ENCODE measurements around the gene IPPK. TPM values are rescaled to one million over a fixed set of nuclear protein-coding genes. Genes with fewer than 3 reads are reported as not detected.

Gene IPPK
- total RNA-seq, 1 donor from 2014 or later = 10.0 TPM

GRCh38 chr9:92712767-92713166 lies 42.8 kb upstream of the IPPK start:
- no peak for TF ChIP-seq CTCF (IDR thresholded peaks at IDR 0.05; ENCODE audit: unreplicated experiment)
- Mint-ChIP-seq H3K4me3 (no peak overlapping the region), H3K4me1 (no peaks in the 10 kb centered on the region), H3K27me3 (ENCODE audit: low read depth) (no peaks in the 10 kb centered on the region), H3K36me3 (peaks cover 21% of the 10 kb centered on the region), H3K27ac (no peak overlapping the region), H3K9me3 (no peaks in the 10 kb centered on the region)
- DNase-seq (ENCODE audit: low spot score in 2 of 2, unreplicated experiment in 2 of 2) = no peak

GRCh38 chr9:92711844-92712243 lies 41.9 kb upstream of the IPPK start:
- Mint-ChIP-seq H3K9me3 (no peaks in the 10 kb centered on the region), H3K4me3 (no peak overlapping the region), H3K36me3 (peaks cover 21% of the 10 kb centered on the region), H3K4me1 (no peaks in the 10 kb centered on the region), H3K27me3 (ENCODE audit: low read depth) (no peaks in the 10 kb centered on the region), H3K27ac (no peak overlapping the region)
- no peak for DNase-seq (ENCODE audit: low spot score in 2 of 2, unreplicated experiment in 2 of 2)
- TF ChIP-seq CTCF (IDR thresholded peaks at IDR 0.05; ENCODE audit: unreplicated experiment) = no peak

- H3K27ac Mint-ChIP-seq = no peak overlapping the region
- no peak for TF ChIP-seq CTCF (IDR thresholded peaks at IDR 0.05; ENCODE audit: unreplicated experiment)
- H3K9me3 Mint-ChIP-seq = no peaks in the 10 kb centered on the region
These were observed 41.2 kb upstream of the IPPK start for GRCh38 chr9:92711146-92711545.

GRCh38 chr9:92710368-92710767 lies 40.4 kb upstream of the IPPK start:
- TF ChIP-seq CTCF (IDR thresholded peaks at IDR 0.05; ENCODE audit: unreplicated experiment) = no peak
- Mint-ChIP-seq H3K36me3 (peaks cover 26% of the 10 kb centered on the region), H3K27ac (no peak overlapping the region), H3K4me3 (no peak overlapping the region), H3K9me3 (no peaks in the 10 kb centered on the region), H3K27me3 (ENCODE audit: low read depth) (no peaks in the 10 kb centered on the region), H3K4me1 (no peaks in the 10 kb centered on the region)
- no peak for DNase-seq (ENCODE audit: low spot score in 2 of 2, unreplicated experiment in 2 of 2)

More at GRCh38 chr9:92711146-92711545, 41.2 kb upstream of the IPPK start:
- Mint-ChIP-seq H3K27me3 (ENCODE audit: low read depth) (no peaks in the 10 kb centered on the region), H3K4me1 (no peaks in the 10 kb centered on the region), H3K4me3 (no peak overlapping the region), H3K36me3 (peaks cover 24% of the 10 kb centered on the region)
- no peak for DNase-seq (ENCODE audit: low spot score in 2 of 2, unreplicated experiment in 2 of 2)

- no peaks in the 10 kb centered on the region for H3K4me1 Mint-ChIP-seq
- H3K4me3 Mint-ChIP-seq = no peak overlapping the region
- H3K9me3 Mint-ChIP-seq = no peaks in the 10 kb centered on the region
- H3K27ac Mint-ChIP-seq = no peak overlapping the region
- no peak for TF ChIP-seq CTCF (IDR thresholded peaks at IDR 0.05; ENCODE audit: unreplicated experiment)
- H3K36me3 Mint-ChIP-seq = peaks cover 26% of the 10 kb centered on the region
- no peak for DNase-seq (ENCODE audit: low spot score in 2 of 2, unreplicated experiment in 2 of 2)
- H3K27me3 Mint-ChIP-seq (ENCODE audit: low read depth) = no peaks in the 10 kb centered on the region
These were observed 40.0 kb upstream of the IPPK start for GRCh38 chr9:92709954-92710353.

- no peaks in the 10 kb centered on the region for H3K27me3 Mint-ChIP-seq (ENCODE audit: low read depth)
- H3K4me1 Mint-ChIP-seq = no peaks in the 10 kb centered on the region
- no peak overlapping the region for H3K4me3 Mint-ChIP-seq
- H3K9me3 Mint-ChIP-seq = peaks cover 3% of the 10 kb centered on the region
- peaks cover 32% of the 10 kb centered on the region for H3K36me3 Mint-ChIP-seq
- no peak for TF ChIP-seq CTCF (IDR thresholded peaks at IDR 0.05; ENCODE audit: unreplicated experiment)
- no peak overlapping the region for H3K27ac Mint-ChIP-seq
- no peak for DNase-seq (ENCODE audit: low spot score in 2 of 2, unreplicated experiment in 2 of 2)
These were observed 39.3 kb upstream of the IPPK start for GRCh38 chr9:92709240-92709639.
